GM20000 (cell line): ENCODE data around the gene BORCS5.

Source experiments
- DNase-seq: peaks from one replicate; pipeline ENCODE4 v3.0.0; 2012; ENCODE audit warnings: low spot score
- TF ChIP-seq, protein P1 (sequence below): IDR thresholded peaks from 2 replicates; pipeline ENCODE4 v1.5.1; 2012; ENCODE audit warnings: mild to moderate bottlenecking, control low read depth; ENCODE audit errors: extremely low read depth, missing control alignments

BORCS5 gene

DNA sequence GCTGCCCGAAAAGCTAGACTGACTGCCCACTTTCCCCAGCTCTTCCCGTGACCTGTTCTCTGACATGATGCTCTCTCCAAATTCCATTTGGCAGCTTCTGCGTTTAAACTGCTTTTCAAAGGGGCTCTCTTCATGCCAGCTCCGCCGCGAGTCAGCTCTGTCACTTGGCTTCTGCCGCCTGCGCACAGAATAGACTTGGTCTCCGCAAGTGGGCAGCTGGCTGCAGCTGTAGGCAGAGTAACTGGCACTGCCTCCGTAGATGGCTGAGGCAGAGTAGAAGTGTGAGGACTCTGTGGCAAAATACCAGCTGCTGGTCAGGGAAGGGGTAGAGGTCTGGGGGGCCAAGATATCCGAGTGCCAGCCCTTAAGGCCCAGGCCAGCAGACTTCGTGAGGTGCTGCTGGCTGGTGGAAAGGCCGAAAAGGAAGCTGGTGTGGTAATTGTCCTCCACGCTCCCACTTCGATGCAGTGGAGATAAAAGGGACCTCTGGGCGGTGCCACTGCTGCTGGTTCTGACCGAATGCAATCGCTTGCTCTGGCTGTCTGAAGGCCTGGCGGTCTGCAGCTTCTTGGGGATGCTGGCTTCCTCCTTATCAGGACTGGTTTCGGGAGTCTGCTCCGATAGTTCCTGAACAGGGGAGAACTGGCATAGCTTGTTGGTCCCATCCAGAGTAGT is 120.1 kb downstream of the BORCS5 start:
- no peak for DNase-seq
- TF ChIP-seq, protein P1, sequence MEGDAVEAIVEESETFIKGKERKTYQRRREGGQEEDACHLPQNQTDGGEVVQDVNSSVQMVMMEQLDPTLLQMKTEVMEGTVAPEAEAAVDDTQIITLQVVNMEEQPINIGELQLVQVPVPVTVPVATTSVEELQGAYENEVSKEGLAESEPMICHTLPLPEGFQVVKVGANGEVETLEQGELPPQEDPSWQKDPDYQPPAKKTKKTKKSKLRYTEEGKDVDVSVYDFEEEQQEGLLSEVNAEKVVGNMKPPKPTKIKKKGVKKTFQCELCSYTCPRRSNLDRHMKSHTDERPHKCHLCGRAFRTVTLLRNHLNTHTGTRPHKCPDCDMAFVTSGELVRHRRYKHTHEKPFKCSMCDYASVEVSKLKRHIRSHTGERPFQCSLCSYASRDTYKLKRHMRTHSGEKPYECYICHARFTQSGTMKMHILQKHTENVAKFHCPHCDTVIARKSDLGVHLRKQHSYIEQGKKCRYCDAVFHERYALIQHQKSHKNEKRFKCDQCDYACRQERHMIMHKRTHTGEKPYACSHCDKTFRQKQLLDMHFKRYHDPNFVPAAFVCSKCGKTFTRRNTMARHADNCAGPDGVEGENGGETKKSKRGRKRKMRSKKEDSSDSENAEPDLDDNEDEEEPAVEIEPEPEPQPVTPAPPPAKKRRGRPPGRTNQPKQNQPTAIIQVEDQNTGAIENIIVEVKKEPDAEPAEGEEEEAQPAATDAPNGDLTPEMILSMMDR = no peak

DNA sequence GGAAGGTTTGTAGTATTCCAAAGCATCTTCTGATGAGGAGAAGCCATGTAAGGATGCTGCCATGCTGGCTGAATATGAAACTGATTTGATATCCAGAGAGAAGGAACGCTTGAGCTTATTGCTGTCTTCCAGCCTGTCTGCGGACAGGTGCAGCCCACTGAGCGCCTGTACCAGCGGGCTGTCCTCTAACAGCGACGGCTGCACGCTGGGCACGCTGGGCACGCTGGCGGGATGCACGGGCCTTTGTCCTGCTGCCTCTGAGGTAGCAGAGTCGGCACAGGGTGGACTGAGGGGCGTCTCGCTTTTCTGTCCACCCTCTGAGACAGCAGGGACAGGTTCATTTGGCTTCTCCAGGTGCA is 120.6 kb downstream of the BORCS5 start:
- TF ChIP-seq, protein P1 = no peak
- DNase-seq = no peak

DNA sequence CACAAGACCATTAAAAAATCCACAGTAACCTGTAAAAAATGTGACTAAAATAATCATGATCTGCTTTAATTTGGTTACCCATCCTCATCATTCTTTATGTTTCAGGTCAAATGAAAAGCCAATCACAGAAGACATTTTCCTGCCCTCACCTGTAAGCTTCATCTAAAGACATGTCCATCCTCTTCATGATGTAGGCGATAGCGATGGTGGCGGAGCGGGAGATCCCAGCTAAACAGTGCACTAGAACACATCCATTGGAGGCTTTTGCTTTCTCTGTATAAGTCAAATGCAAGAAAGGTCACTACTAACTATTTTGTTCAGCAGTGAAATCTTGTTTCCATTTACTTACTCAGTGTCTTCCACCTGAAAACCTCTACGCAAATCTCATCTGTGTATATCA is 123.2 kb downstream of the BORCS5 start:
- TF ChIP-seq, protein P1 = no peak
- no peak for DNase-seq

DNA sequence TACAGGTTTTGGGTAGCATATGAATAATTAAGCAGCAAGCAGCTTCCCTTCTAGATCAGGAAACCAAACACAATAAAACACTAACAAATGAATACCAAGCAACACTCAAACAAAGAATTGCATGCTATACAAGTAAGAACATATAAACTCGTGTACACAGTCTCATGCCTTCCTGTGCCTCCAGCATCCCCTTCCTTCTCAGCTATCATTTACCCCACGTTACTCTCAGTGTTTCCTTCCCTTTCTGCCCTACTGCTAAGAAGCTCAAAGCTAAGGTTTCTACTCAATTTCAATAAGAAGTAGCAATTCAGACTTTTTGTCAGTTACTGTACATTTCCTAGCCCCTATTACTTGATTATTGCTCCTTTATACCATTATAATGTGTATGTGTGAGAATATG is 124.8 kb downstream of the BORCS5 start:
- TF ChIP-seq, protein P1 = no peak
- DNase-seq = no peak

DNA sequence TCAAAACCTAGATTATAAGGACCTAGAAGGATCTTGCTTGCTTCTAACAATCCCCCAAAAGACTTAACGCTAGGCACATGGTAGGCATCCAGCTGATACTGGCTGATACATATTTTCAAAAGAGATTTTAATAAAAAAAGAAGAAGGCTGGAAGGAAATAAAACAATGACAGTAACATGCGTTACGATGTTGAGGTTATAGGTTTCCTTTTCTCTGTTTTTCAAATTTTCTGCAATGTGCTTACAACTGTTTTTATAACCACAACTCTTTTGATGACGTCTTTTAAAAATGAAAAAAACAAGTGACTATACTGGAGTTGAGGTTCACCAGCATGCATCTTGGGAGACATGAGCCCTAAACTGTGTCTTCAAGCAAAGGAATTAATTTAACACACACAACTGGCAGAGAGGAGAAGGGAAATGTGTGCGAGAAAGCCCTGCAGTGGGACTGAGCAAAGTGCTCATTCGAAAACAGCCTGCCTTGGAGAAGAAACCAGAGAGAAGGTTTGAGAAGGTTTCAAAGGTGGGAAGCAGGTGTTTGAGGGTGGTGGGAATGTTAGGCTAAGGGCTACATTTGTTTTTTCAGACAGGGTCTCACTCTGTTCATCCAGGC is 125.4 kb downstream of the BORCS5 start:
- DNase-seq = no peak
- TF ChIP-seq, protein P1 = no peak

DNA sequence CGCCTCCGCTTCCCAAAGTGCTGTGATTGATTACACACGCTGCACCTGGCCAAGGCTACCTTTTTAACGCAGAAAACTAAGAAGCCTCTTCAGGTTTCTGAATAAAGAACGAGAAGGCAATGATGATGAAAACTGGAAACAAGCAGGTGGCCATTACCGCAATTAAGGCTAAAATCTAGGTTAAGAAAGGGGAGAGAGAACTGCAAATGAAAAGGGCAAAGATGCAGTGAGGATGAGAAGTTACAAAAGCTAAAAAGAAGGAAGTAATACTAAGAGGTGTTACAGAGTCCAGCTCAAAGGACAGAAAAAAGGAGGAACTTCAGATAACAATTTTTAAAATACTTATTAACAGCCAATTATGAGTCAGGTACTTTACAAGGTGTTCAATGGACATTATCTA is 126.1 kb downstream of the BORCS5 start:
- TF ChIP-seq, protein P1 = no peak
- DNase-seq = peak; percentile 49

DNA sequence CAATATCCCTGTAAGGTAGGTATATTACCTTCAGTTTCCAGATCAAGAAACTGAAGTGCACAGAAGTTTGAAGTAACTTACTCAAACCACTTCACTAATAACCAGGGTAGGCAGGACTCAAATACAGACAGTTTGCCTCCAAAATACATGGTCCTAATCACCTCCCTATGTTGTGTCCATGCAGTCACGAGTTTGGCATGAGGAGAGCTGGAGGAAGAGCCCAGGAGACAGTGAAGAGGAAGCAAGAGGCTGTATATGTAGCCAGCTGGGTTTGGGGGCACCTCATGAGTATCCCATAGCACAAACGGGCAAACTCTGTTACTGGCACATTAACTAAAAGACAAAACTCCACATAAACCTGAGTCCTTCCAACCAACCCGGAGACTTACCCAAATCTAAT is 126.6 kb downstream of the BORCS5 start:
- TF ChIP-seq, protein P1 = no peak
- no peak for DNase-seq
